Measurements from ENCODE around the gene BANF2. TPM values are rescaled to one million over a fixed set of nuclear protein-coding genes. Genes with fewer than 3 reads are reported as not detected.
A peak's percentile ranks its signal among the peaks of the same experiment; 100 is the strongest.

Gene BANF2
- total and polyA plus RNA-seq, 2 of the 13 experiments (the other 11 are each of a cell fraction or from before 2014, with no cell fraction given) = 0.35 TPM; not detected in 1

DNA sequence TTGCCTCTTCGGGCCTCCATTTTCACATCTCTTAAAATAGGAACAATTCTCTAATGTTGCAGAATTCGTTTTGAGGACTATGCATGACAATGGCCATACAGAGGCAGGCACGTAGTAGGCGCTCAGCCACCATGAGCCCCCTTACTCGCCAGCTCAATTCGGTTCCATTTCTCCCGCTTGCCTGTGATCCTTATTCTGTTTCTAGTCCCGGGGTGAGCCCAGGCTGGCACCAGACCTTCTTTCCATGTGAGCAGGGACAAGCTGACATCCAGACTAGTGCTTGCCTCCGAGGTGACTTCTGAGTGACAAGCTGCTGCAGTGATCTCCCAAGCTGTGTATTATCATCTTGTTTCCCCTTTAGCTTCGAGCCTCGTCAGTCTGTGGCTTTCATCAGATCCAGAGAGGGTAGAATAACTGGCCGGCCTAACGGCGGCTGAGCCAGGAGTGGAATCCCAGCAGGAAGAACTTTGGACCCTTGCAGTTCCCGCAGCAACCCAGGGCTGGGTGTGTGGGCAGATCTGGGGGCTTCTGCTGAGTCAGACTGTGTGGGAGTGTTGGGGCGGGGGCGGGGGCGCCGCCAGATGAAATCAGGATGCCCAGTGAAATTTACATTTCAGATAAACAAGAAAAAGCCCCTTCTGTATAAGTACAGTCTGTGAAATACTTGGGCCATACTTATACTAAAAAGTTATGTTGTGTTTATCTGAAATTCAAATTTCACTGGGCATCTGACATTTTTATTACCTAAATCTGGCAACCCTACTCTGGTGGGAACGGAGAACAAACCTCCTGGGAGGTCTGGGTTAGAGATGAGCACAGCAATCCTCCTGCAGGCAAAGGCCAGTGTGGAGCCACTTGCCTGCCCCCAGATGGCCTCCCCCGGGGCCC is 10.9 kb downstream of the BANF2 start (continued):
- TF ChIP-seq HNF4A (CRISPR knock-in tag; IDR thresholded peaks at IDR 0.05) (peak; percentile 96), ZSCAN30 (CRISPR knock-in tag; IDR thresholded peaks at IDR 0.05) (no peak), TP53 (CRISPR knock-in tag; conservative IDR thresholded peaks at IDR 0.05) (peak; percentile 44; the same call in 1 of the 2 replicates), XRCC5 (optimal IDR thresholded peaks at IDR 0.05; ENCODE audit: low read length) (peak; percentile 91), ZFP36L1 (CRISPR knock-in tag; IDR thresholded peaks at IDR 0.05) (peak; percentile 61; the same call in 1 of the 2 replicates), ZFP1 (CRISPR knock-in tag; IDR thresholded peaks at IDR 0.05) (no peak), ZNF20 (CRISPR knock-in tag; IDR thresholded peaks at IDR 0.05) (peak; percentile 90; the same call in 1 of the 2 replicates), ZNF331 (CRISPR knock-in tag; IDR thresholded peaks at IDR 0.05) (peak; percentile 72; the same call in 1 of the 2 replicates), ZNF253 (CRISPR knock-in tag; IDR thresholded peaks at IDR 0.05; ENCODE audit: borderline replicate concordance) (no peak), NFYB (CRISPR knock-in tag; IDR thresholded peaks at IDR 0.05) (0 out of 2 replicates have a peak, but pooled peaks have one; percentile 8), HIVEP1 (CRISPR knock-in tag; IDR thresholded peaks at IDR 0.05) (peak; percentile 89), SRSF4 (IDR thresholded peaks at IDR 0.05; ENCODE audit: low read depth, low read length, poor library complexity, severe bottlenecking) (no peak), BORCS8-MEF2B (CRISPR knock-in tag; IDR thresholded peaks at IDR 0.05) (no peak; the same call in 1 of the 2 replicates), TARDBP (CRISPR knock-in tag; IDR thresholded peaks at IDR 0.05) (no peak), GATA4 (IDR thresholded peaks at IDR 0.05; ENCODE audit: borderline replicate concordance, low read depth) (no peak), ZFAT (CRISPR knock-in tag; conservative IDR thresholded peaks at IDR 0.05) (no peak), ZNF333 (CRISPR knock-in tag; IDR thresholded peaks at IDR 0.05; ENCODE audit: borderline replicate concordance) (no peak)
- TF ChIP-seq, protein P1, sequence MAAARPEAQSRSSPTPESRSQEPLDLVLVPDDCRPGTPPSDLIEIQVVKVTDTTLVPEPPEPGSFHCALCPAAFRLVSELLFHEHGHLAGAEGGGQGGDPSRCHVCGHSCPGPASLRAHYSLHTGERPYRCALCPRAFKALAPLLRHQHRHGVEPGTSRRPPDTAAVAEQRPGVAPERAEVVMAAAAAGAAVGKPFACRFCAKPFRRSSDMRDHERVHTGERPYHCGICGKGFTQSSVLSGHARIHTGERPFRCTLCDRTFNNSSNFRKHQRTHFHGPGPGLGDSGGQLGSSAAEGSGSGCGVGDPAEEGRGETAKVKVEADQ (CRISPR knock-in tag; IDR thresholded peaks at IDR 0.05; ENCODE audit: borderline replicate concordance) = no peak
- TF ChIP-seq, protein P2, sequence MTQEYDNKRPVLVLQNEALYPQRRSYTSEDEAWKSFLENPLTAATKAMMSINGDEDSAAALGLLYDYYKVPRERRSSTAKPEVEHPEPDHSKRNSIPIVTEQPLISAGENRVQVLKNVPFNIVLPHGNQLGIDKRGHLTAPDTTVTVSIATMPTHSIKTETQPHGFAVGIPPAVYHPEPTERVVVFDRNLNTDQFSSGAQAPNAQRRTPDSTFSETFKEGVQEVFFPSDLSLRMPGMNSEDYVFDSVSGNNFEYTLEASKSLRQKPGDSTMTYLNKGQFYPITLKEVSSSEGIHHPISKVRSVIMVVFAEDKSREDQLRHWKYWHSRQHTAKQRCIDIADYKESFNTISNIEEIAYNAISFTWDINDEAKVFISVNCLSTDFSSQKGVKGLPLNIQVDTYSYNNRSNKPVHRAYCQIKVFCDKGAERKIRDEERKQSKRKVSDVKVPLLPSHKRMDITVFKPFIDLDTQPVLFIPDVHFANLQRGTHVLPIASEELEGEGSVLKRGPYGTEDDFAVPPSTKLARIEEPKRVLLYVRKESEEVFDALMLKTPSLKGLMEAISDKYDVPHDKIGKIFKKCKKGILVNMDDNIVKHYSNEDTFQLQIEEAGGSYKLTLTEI (CRISPR knock-in tag; conservative IDR thresholded peaks at IDR 0.05) = no peak
- TF ChIP-seq, protein P3, sequence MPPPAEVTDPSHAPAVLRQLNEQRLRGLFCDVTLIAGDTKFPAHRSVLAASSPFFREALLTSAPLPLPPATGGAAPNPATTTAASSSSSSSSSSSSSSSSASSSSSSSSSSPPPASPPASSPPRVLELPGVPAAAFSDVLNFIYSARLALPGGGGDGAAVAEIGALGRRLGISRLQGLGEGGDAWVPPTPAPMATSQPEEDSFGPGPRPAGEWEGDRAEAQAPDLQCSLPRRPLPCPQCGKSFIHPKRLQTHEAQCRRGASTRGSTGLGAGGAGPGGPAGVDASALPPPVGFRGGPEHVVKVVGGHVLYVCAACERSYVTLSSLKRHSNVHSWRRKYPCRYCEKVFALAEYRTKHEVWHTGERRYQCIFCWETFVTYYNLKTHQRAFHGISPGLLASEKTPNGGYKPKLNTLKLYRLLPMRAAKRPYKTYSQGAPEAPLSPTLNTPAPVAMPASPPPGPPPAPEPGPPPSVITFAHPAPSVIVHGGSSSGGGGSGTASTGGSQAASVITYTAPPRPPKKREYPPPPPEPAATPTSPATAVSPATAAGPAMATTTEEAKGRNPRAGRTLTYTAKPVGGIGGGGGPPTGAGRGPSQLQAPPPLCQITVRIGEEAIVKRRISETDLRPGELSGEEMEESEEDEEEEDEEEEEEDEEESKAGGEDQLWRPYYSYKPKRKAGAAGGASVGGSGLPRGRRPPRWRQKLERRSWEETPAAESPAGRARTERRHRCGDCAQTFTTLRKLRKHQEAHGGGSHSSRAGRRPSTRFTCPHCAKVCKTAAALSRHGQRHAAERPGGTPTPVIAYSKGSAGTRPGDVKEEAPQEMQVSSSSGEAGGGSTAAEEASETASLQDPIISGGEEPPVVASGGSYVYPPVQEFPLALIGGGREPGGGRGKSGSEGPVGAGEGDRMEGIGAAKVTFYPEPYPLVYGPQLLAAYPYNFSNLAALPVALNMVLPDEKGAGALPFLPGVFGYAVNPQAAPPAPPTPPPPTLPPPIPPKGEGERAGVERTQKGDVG (CRISPR knock-in tag; IDR thresholded peaks at IDR 0.05; ENCODE audit: borderline replicate concordance) = peak; percentile 86; the same call in 1 of the 2 replicates
- TF ChIP-seq, protein P4, sequence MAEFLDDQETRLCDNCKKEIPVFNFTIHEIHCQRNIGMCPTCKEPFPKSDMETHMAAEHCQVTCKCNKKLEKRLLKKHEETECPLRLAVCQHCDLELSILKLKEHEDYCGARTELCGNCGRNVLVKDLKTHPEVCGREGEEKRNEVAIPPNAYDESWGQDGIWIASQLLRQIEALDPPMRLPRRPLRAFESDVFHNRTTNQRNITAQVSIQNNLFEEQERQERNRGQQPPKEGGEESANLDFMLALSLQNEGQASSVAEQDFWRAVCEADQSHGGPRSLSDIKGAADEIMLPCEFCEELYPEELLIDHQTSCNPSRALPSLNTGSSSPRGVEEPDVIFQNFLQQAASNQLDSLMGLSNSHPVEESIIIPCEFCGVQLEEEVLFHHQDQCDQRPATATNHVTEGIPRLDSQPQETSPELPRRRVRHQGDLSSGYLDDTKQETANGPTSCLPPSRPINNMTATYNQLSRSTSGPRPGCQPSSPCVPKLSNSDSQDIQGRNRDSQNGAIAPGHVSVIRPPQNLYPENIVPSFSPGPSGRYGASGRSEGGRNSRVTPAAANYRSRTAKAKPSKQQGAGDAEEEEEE (CRISPR knock-in tag; IDR thresholded peaks at IDR 0.05; ENCODE audit: borderline replicate concordance) = no peak; the same call in 1 of the 2 replicates

All from HepG2 (cell line).